Suprapubic skin (tissue), 4 donors: ENCODE results near the gene ST3GAL3. TPM values are rescaled to one million over a fixed set of nuclear protein-coding genes. Genes with fewer than 3 reads are reported as not detected.

Source experiments
- DNase-seq, 2 donors: peaks; one replicate each; pipeline ENCODE4 v3.0.0-alpha.2; 2019; ENCODE audit warnings: low spot score in 2 of 2
- H3K27ac ChIP-seq: fragments of 200-600 bp; sonication (generic); one replicate; pipeline ENCODE4 v1.5.1; 2019
- H3K27me3 ChIP-seq: fragments of 200-600 bp; sonication (generic); one replicate; pipeline ENCODE4 v1.5.1; 2019
- H3K36me3 ChIP-seq: fragments of 200-600 bp; sonication (generic); one replicate; pipeline ENCODE4 v1.5.1; 2019
- H3K4me1 ChIP-seq: fragments of 200-600 bp; sonication (generic); one replicate; pipeline ENCODE4 v1.5.1; 2019
- H3K4me3 ChIP-seq: fragments of 200-600 bp; sonication (generic); one replicate; pipeline ENCODE4 v1.5.1; 2019; ENCODE audit warnings: mild to moderate bottlenecking
- H3K9me3 ChIP-seq: fragments of 200-600 bp; sonication (generic); one replicate; pipeline ENCODE4 v1.5.1; 2019
- EP300 ChIP-seq: sonication (generic); formaldehyde crosslinking; IDR thresholded peaks from one replicate; pipeline ENCODE4 v1.6.1; 2017; ENCODE audit warnings: antibody characterized with exemption
- POLR2A ChIP-seq, 2 donors: fragments of 450-650 bp; IDR thresholded peaks; one replicate each; pipeline ENCODE4 v1.6.1; 2017; ENCODE audit warnings: antibody characterized with exemption in 2 of 2, mild to moderate bottlenecking in 2 of 2, moderate library complexity in 2 of 2
- POLR2AphosphoS5 ChIP-seq, 3 donors: sonication (generic); formaldehyde crosslinking; IDR thresholded peaks; one replicate each; pipeline ENCODE4 v1.6.1; 2017; ENCODE audit warnings: antibody characterized with exemption in 3 of 3
- WGBS: methylation state at CpG from one replicate; pipeline ENCODE4 v1.1.5; 2018; 5-methylcytosine and 5-hydroxymethylcytosine counted together
- total RNA-seq, 4 donors: library from RNA; depleted of rRNA; stranded (reverse); fragments of >200 nt; gene quantifications; one replicate each; pipeline ENCODE4 v1.1.0, GENCODE V29; 2016
- TF ChIP-seq, protein P1 (sequence below), 2 donors: fragments of 200-600 bp in 1 of 2; fragments of 450-650 bp in 1 of 2; sonication (generic) in 1 of 2; IDR thresholded peaks; one replicate each; pipeline ENCODE4 v1.5.1; 2016 to 2019; ENCODE audit warnings: antibody characterized with exemption in 2 of 2, mild to moderate bottlenecking in 1 of 2, moderate library complexity in 1 of 2

Gene ST3GAL3
- total RNA-seq, 4 donors from 2014 or later = 6.3 to 21.0 (median 9.9) TPM

DNA sequence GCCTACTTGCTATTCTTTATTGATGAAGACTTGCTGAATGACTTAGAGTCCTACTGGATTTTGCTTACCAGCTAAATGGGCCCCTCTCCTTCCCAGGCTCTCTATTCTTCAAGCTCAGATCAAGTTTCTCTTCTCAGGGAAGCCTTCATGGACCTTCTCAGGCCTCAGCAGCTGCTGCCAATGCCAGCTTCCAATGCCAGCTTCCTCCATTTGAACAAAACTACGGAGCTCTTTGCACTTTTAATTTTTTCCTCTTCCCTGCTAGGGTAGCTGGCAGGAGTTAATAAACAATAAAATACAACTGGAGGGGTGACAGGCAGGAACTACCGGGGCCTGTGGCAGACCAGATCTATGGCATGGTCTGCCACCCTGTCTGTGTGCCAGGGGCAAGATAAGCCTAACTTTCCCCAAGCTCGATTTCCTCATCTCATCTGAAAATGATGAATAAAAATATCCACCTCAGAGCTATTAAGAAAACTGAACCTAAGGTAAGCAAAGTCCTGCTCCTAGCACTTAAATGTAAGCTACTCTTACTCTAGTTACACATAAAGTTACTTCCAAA is 238.4 kb downstream of the ST3GAL3 start:
- Histone ChIP-seq H3K27me3 (no peaks in the 10 kb centered on the region), H3K4me3 (peak overlapping the region; percentile 87), H3K9me3 (no peaks in the 10 kb centered on the region), H3K27ac (peak overlapping the region; percentile 93), H3K36me3 (peaks cover 8% of the 10 kb centered on the region), H3K4me1 (peaks cover 39% of the 10 kb centered on the region)
- 17% methylated on average over 3 of the region's 3 CpGs for WGBS
- TF ChIP-seq POLR2A (IDR thresholded peaks at IDR 0.05) = no peak
- no peak for DNase-seq

DNA sequence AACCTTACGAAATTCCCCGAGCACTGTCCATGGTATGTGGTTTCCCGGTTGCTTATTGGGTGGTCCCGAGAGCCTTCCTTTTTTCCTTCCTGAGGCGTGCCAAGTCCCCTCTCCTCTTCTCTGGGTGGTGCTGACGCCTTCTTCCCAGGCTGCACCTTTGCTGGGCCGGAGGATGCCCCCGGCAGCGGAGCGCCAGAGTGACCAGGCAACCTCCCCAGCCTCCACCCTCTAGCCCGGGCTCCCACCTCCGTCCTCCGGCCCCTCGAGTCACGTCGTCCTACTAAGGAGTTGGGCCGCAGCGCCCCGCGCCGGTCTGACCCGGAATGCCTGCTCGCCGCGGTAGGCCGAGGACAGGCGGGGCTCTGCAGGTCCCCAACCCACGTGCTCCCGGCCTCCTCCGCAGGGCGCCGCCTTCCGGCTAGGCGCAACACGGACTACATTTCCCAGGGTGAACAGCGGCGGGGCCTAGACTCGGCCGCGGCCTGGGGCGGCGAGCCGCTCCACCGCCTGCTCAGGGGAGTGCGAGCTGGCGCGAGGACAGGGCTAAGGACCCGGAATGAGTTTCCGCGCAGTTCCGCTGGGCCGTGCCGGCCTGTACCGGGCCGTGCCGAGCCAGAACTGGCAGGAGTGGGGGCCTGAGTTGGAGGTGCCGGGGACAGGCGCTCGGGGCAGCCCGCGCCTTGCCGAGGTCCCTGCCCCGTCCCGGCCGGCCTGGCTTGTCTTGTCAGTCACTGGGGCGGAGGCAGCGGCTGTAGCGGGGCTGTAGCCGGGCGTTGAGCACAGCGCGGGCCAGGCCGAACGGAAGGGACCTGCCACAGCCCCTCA is 239.1 kb downstream of the ST3GAL3 start, which contains the start of gene IPO13:
IPO13 (plus strand) TSS at position 715 of the 825 bp plus-strand sequence. CDS start 651 bp downstream, outside the sequence.
- DNase-seq = peak; percentile 95 to 96
- Histone ChIP-seq H3K4me1 (peaks cover 39% of the 10 kb centered on the region), H3K9me3 (no peaks in the 10 kb centered on the region), H3K27me3 (no peaks in the 10 kb centered on the region), H3K4me3 (peak within 1 kb of the TSS; percentile 87), H3K36me3 (peaks cover 8% of the 10 kb centered on the region), H3K27ac (peak within 1 kb of the TSS; percentile 93)
- TF ChIP-seq, protein P1, sequence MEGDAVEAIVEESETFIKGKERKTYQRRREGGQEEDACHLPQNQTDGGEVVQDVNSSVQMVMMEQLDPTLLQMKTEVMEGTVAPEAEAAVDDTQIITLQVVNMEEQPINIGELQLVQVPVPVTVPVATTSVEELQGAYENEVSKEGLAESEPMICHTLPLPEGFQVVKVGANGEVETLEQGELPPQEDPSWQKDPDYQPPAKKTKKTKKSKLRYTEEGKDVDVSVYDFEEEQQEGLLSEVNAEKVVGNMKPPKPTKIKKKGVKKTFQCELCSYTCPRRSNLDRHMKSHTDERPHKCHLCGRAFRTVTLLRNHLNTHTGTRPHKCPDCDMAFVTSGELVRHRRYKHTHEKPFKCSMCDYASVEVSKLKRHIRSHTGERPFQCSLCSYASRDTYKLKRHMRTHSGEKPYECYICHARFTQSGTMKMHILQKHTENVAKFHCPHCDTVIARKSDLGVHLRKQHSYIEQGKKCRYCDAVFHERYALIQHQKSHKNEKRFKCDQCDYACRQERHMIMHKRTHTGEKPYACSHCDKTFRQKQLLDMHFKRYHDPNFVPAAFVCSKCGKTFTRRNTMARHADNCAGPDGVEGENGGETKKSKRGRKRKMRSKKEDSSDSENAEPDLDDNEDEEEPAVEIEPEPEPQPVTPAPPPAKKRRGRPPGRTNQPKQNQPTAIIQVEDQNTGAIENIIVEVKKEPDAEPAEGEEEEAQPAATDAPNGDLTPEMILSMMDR (IDR thresholded peaks at IDR 0.05) = peak; percentile 65 to 80
- TF ChIP-seq EP300 (no peak), POLR2AphosphoS5 (IDR thresholded peaks at IDR 0.05) (peak in 2 of 3 donors; percentile 89 to 93), POLR2A (IDR thresholded peaks at IDR 0.05) (peak; percentile 27 to 52)
- WGBS = 0% methylated on average over 15 of the region's 74 CpGs

DNA sequence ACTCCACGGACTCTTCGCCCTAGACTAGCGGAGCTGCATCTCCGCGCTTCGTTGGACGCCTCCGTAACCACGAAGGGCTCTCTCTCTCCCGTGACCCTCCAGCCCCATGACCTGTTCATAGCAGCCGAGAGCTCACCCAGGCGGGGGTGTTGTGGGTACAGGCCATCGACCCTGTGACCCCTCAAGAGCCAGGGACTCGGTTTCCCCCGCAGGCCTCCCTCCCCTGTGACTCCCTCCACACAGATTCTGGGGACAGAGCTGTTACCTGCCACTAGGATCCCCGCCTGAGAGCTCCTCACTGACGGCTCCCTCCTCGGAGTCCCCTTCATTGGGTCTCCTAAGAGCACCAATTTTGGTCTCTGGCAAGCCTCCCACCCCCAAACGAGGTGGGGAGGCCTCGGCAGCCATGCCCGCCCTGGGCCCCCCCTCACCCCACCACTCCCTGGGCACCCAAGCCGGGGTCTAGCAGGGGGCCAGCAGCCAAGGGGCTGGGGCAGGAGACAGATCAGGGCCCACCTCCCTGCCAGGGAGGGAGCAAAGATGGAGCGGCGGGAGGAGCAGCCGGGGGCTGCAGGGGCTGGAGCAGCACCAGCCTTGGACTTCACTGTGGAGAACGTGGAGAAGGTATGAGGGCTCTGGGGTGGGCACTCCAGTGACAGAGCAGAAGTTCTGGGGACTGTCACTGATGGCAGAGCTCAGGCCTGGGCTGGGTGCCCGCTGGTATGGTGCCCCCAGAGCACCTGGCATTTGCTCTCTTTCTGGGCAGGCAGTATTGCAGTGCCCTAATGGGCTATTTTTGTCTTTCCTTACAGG is 239.9 kb downstream of the ST3GAL3 start:
- TF ChIP-seq POLR2AphosphoS5 (IDR thresholded peaks at IDR 0.05) (no peak), POLR2A (IDR thresholded peaks at IDR 0.05) (no peak), EP300 (no peak)
- TF ChIP-seq, protein P1 (IDR thresholded peaks at IDR 0.05) = no peak
- Histone ChIP-seq H3K36me3 (peaks cover 8% of the 10 kb centered on the region), H3K4me1 (peaks cover 39% of the 10 kb centered on the region), H3K27me3 (no peaks in the 10 kb centered on the region), H3K4me3 (peak overlapping the region; percentile 87), H3K27ac (peak overlapping the region; percentile 93), H3K9me3 (no peaks in the 10 kb centered on the region)
- no peak for DNase-seq
- 8% methylated on average over 20 of the region's 27 CpGs for WGBS

DNA sequence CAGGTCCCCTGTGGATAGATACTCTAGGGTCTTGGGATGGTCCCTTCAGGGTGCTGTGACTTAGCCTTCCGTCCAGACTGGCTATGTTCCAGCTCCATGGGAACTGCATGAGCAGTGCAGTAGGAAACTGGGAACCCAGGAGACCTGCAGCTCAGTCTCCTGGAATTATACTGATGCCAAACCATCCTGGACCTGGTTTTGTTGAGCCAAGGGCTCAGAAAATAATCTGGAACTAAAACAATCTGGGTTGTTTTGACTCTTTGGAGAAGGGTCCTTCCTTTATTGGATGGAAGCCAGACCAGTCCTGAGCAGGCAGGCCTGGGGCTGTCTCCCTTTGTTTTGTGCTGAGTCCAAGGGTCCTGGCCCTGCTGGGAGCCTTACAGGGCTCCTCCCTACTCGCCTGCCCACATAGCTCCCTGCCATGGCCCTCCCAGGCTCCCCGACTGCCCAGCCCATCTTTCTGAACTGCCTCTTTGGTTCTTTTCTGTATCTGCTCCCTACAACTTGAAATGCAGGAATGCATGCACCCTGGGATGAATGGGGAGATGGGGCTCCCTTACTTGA is 240.6 kb downstream of the ST3GAL3 start:
- H3K4me3 ChIP-seq = peak overlapping the region; percentile 87
- peaks cover 39% of the 10 kb centered on the region for H3K4me1 ChIP-seq
- no peaks in the 10 kb centered on the region for H3K27me3 ChIP-seq
- no peaks in the 10 kb centered on the region for H3K9me3 ChIP-seq
- DNase-seq = no peak
- no peak for TF ChIP-seq EP300
- TF ChIP-seq, protein P1 (IDR thresholded peaks at IDR 0.05) = no peak
- no peak for TF ChIP-seq POLR2A (IDR thresholded peaks at IDR 0.05)
- TF ChIP-seq POLR2AphosphoS5 (IDR thresholded peaks at IDR 0.05) = no peak
- WGBS = 17% methylated on average over 3 of the region's 3 CpGs
- peaks cover 8% of the 10 kb centered on the region for H3K36me3 ChIP-seq
- no peak overlapping the region for H3K27ac ChIP-seq

DNA sequence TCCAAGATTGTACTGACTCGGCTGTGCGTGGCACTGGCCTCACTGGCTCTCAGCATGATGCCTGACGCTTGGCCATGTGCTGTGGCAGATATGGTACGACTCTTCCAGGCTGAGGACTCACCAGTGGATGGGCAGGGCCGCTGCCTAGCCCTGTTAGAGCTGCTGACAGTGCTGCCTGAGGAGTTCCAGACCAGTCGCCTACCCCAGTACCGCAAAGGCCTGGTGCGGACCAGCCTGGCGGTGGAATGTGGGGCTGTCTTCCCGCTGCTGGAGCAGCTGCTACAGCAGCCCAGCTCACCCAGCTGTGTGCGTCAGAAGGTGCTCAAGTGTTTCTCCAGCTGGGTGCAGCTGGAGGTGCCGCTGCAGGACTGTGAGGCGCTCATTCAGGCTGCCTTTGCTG is 242.3 kb downstream of the ST3GAL3 start:
- Histone ChIP-seq H3K4me1 (peaks cover 39% of the 10 kb centered on the region), H3K36me3 (peaks cover 8% of the 10 kb centered on the region), H3K27me3 (no peaks in the 10 kb centered on the region), H3K27ac (no peak overlapping the region), H3K9me3 (no peaks in the 10 kb centered on the region), H3K4me3 (no peak overlapping the region)
- DNase-seq = no peak
- no peak for TF ChIP-seq POLR2A (IDR thresholded peaks at IDR 0.05)
- TF ChIP-seq POLR2AphosphoS5 (IDR thresholded peaks at IDR 0.05) = no peak
- TF ChIP-seq, protein P1 (IDR thresholded peaks at IDR 0.05) = no peak
- TF ChIP-seq EP300 = no peak
- WGBS = 100% methylated on average over 2 of the region's 13 CpGs
